ENCODE data around the gene IL6R.

IL6R gene

DNA sequence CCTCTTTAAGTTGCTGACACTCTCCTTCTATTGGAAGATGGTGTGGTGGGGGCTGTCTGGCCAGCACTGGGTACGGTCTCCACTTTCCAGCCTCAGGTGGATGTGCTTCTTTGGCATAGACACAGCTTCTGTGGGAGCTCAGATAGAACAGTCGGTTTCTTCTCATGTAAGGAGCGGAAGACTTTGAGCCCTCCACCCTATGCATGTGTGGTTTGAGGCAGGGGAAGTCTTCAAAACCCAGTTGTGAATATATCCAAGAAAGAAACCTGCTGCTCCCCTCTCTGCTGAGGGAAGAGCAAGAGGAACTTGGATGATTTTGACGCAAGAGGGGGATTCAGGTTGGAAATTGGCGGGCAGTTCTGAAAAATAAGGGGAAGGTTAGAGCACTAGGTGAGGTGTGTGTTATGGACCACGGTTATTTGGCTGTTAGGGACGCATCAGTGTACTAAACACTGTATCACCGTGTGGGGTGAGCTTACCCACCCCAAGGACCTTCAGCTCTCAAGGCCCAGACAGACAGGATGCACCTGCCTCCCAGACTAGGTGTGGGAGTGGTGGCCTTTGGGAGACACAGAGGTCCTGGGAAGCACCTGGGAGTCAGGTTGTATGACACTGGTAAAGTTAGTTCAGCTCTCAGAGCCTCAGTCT is 36.2 kb downstream of the IL6R start:
- Histone ChIP-seq H3K27me3 (replicated peaks; ENCODE audit: control insufficient read depth, insufficient read depth, low read length) (no peaks in the 10 kb centered on the region), H3K36me3 (ENCODE audit: control insufficient read depth, insufficient read depth, low read length) (no peaks in the 10 kb centered on the region), H3K4me3 (replicated peaks; ENCODE audit: low read depth, low read length) (no peak overlapping the region)
- DNase-seq (ENCODE audit: extremely low read depth, insufficient read length): no peak
- no peak for TF ChIP-seq CTCF (IDR thresholded peaks at IDR 0.05; ENCODE audit: insufficient read depth, low read length, poor library complexity, severe bottlenecking)

DNA sequence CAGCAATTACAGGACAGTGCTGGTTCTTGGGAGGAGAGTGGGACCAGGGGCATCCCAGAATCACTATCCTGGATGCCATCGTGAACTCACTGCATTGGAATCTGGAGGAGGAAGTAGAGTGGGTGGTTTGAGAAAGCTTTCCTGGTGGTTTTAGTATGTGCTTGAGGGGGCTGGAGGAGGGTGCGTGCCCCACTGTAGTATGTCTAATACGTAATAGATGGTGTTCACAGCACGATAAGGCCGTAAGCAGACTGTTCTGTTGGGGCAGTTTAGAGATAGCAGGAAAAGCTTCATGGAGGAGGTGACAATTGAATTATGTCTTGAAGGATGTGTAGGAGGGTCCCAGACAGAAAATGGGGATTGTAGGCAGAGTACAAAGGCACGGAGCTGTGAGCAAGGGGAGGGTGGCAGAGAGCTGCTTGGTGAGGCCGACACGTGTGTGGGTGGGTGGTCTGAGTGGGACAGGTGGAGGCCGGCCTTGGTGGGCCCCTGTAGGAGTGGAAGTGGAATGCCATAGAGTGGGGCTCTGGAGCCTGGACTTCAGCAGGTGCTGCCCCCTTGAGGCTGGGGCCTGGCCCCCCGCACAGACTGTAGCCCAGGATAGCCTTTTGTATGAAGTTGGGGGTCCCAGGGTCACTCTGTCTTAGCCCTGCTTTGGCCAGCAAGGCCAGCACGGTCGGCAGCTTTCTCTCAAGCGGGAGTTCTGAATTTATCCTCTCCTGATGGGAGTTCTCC is 37.0 kb downstream of the IL6R start:
- Histone ChIP-seq H3K4me3 (replicated peaks; ENCODE audit: low read depth, low read length) (no peak overlapping the region), H3K27me3 (replicated peaks; ENCODE audit: control insufficient read depth, insufficient read depth, low read length) (no peaks in the 10 kb centered on the region), H3K36me3 (ENCODE audit: control insufficient read depth, insufficient read depth, low read length) (no peaks in the 10 kb centered on the region)
- peak; percentile 64 for TF ChIP-seq CTCF (IDR thresholded peaks at IDR 0.05; ENCODE audit: insufficient read depth, low read length, poor library complexity, severe bottlenecking)
- DNase-seq (ENCODE audit: extremely low read depth, insufficient read length): no peak

DNA sequence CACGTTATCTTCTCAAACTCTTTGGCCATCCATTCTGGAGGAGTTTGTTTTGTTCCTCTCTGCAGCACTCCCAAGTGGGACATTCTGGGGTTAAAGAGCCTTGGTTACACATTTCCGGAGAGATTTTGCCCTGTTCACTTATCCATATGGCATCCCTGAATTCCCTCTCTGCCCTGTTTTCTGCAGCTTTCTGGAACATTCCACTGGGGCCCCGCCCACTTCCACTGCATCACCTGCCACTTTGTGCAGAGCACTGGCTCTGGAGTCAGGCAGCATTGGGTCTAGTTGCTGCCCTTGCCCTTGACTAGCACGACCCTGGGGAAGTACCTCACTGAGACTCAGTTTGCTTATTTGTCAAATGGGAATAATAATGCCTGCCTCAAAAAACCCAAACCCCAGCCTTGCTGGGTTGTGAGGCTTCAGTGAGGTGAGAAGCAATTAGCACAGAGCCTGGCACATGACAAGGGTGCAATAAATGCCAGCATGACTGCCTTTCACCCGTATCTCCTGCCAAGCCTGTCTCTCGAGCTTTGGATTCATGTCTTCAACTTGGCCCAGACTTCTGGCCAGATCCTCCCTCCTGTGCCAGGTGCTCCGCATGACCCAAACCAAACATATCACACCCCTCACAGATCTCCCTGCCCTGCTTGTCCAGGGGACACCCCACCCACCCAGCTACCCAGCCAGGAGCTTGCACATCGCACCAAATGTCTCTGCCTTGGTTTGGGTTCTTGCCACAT is 38.3 kb downstream of the IL6R start:
- H3K36me3 ChIP-seq (ENCODE audit: control insufficient read depth, insufficient read depth, low read length): no peaks in the 10 kb centered on the region
- no peak for DNase-seq (ENCODE audit: extremely low read depth, insufficient read length)
- TF ChIP-seq CTCF (IDR thresholded peaks at IDR 0.05; ENCODE audit: insufficient read depth, low read length, poor library complexity, severe bottlenecking): no peak
- no peaks in the 10 kb centered on the region for H3K27me3 ChIP-seq (replicated peaks; ENCODE audit: control insufficient read depth, insufficient read depth, low read length)
- H3K4me3 ChIP-seq (replicated peaks; ENCODE audit: low read depth, low read length): no peak overlapping the region

DNA sequence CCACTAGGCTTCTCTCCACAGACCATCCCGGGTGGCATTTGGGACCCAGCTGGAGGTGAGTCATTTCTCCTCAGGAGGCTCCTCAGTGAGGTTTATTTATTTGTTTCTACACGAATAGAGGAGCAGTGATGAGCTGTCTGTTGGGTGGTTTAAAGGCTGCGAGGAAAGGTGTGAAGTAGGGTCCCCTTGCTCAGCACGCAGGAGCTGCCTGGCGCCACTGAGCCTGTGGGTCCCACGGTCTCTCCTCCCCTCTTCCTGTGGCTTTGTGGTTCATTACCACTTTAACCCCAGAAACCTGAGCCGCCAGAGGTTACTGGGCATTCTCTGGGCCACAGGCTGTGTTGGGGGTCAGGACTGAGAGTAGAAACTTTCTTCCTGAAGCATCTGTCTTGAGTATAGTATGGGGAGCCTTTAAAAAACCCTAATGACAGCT is 39.9 kb downstream of the IL6R start:
- Histone ChIP-seq H3K4me3 (replicated peaks; ENCODE audit: low read depth, low read length) (no peak overlapping the region), H3K36me3 (ENCODE audit: control insufficient read depth, insufficient read depth, low read length) (no peaks in the 10 kb centered on the region), H3K27me3 (replicated peaks; ENCODE audit: control insufficient read depth, insufficient read depth, low read length) (no peaks in the 10 kb centered on the region)
- peak; percentile 77 for DNase-seq (ENCODE audit: extremely low read depth, insufficient read length)
- TF ChIP-seq CTCF (IDR thresholded peaks at IDR 0.05; ENCODE audit: insufficient read depth, low read length, poor library complexity, severe bottlenecking): no peak

DNA sequence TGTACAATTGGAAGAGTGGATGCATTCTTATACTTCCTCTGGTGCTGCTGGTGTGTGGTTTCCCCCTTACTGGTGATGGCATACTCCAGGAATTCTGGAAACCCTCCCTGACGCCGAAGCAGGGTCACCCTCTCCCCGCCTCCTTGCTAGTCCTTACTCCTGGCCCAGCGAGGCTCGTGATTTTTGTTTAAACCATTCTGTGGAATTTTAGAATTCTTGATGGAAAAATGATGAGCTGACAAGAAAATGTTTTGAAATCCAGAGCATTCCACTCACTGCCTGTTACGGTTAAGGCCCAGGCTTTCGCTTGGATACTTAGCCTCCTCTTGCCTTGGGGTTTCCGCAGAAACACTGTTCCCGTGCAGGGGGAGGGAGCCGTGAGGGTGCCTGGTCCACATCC is 41.1 kb downstream of the IL6R start:
- DNase-seq (ENCODE audit: extremely low read depth, insufficient read length): no peak
- Histone ChIP-seq H3K4me3 (replicated peaks; ENCODE audit: low read depth, low read length) (no peak overlapping the region), H3K36me3 (ENCODE audit: control insufficient read depth, insufficient read depth, low read length) (no peaks in the 10 kb centered on the region; the same call in 1 of the 2 replicates), H3K27me3 (replicated peaks; ENCODE audit: control insufficient read depth, insufficient read depth, low read length) (no peaks in the 10 kb centered on the region)
- TF ChIP-seq CTCF (IDR thresholded peaks at IDR 0.05; ENCODE audit: insufficient read depth, low read length, poor library complexity, severe bottlenecking): no peak
